Activated CD4-positive, alpha-beta T cell treated with anti-CD3 and anti-CD28 coated beads, Interleukin-2, amount 10 ng/mL, durations not matched to agents 7 days and 5 days (primary cell): Measurements from ENCODE around the gene DAB2IP. TPM values are rescaled to one million over a fixed set of nuclear protein-coding genes. Genes with fewer than 3 reads are reported as not detected.
"Not testable (repeated sequence)": the region's sequence is repeated elsewhere in the genome, so short reads cannot be mapped to it uniquely, and the experiment has no call there.

ENCODE experiments used
- CTCF ChIA-PET: fragments of 350-600 bp; sonication (Branson Sonifier 250); formaldehyde crosslinking; loops from one replicate; lab custom pipeline; 2021; ENCODE audit warnings: antibody characterized with exemption; lab: Charles Lee
- POLR2A ChIA-PET: fragments of 350-600 bp; sonication (Branson Sonifier 250); formaldehyde crosslinking; loops from one replicate; lab custom pipeline; 2021; ENCODE audit warnings: antibody characterized with exemption; lab: Charles Lee
- DNase-seq: peaks from one replicate; pipeline ENCODE4 v3.0.0-alpha.2; 2020
- H3K27ac Mint-ChIP-seq: one replicate; pipeline ENCODE4 v1.8.0; 2021; ENCODE audit warnings: mild to moderate bottlenecking, moderate library complexity, mixed read lengths
- H3K27me3 Mint-ChIP-seq: one replicate; pipeline ENCODE4 v1.8.0; 2021; ENCODE audit warnings: mixed read lengths
- H3K36me3 Mint-ChIP-seq: one replicate; pipeline ENCODE4 v1.8.0; 2021; ENCODE audit warnings: low read depth, mixed read lengths
- H3K4me1 Mint-ChIP-seq: one replicate; pipeline ENCODE4 v1.8.0; 2021; ENCODE audit warnings: mixed read lengths
- H3K4me3 Mint-ChIP-seq: one replicate; pipeline ENCODE4 v1.8.0; 2021; ENCODE audit warnings: mild to moderate bottlenecking, moderate library complexity, mixed read lengths
- H3K9me3 Mint-ChIP-seq: one replicate; pipeline ENCODE4 v1.8.0; 2021; ENCODE audit warnings: mixed read lengths
- total RNA-seq, 2 experiments: library from RNA; stranded (reverse); gene quantifications; one replicate each; pipeline ENCODE4 v1.2.3, GENCODE V29; 2021

Gene DAB2IP
- total RNA-seq, 2 experiments from 2014 or later = not detected

- no peak overlapping the region for H3K4me3 Mint-ChIP-seq
- no peak overlapping the region for H3K27ac Mint-ChIP-seq
- POLR2A ChIA-PET = no interaction called here
- CTCF ChIA-PET = interaction anchor here (0.5 kb wide), 2 partner anchors 116 to 348 kb away, joined by 3 read pairs; no protein-coding TSS in a partner anchor
- no peaks in the 10 kb centered on the region for H3K4me1 Mint-ChIP-seq
- DNase-seq = no peak
- H3K27me3 Mint-ChIP-seq = peaks cover 2% of the 10 kb centered on the region
- H3K9me3 Mint-ChIP-seq = no peaks in the 10 kb centered on the region
- H3K36me3 Mint-ChIP-seq = no peaks in the 10 kb centered on the region
Measured at GRCh38 chr9:121640491-121641223, 10.8 kb upstream of the DAB2IP start.

GRCh38 chr9:121641224-121641611, 10.2 kb upstream of the DAB2IP start:
- H3K4me3 Mint-ChIP-seq = no peak overlapping the region
- no peak overlapping the region for H3K27ac Mint-ChIP-seq
- H3K4me1 Mint-ChIP-seq = no peaks in the 10 kb centered on the region
- peaks cover 2% of the 10 kb centered on the region for H3K27me3 Mint-ChIP-seq
- no peaks in the 10 kb centered on the region for H3K9me3 Mint-ChIP-seq
- CTCF ChIA-PET = interaction anchor here (0.5 kb wide), 2 partner anchors 117 to 348 kb away, joined by 3 read pairs; no protein-coding TSS in a partner anchor
- H3K36me3 Mint-ChIP-seq = no peaks in the 10 kb centered on the region
- POLR2A ChIA-PET = no interaction called here
- no peak for DNase-seq

GRCh38 chr9:121642758-121643157, 8.7 kb upstream of the DAB2IP start:
- Mint-ChIP-seq H3K9me3 (no peaks in the 10 kb centered on the region), H3K4me3 (no peak overlapping the region), H3K4me1 (no peaks in the 10 kb centered on the region), H3K36me3 (no peaks in the 10 kb centered on the region), H3K27ac (no peak overlapping the region), H3K27me3 (peaks cover 2% of the 10 kb centered on the region)
- ChIA-PET CTCF (no interaction called here), POLR2A (no interaction called here)
- DNase-seq = no peak

GRCh38 chr9:121643473-121643872, 8.0 kb upstream of the DAB2IP start:
- Mint-ChIP-seq H3K36me3 (no peaks in the 10 kb centered on the region), H3K9me3 (no peaks in the 10 kb centered on the region), H3K27me3 (peaks cover 3% of the 10 kb centered on the region), H3K4me3 (no peak overlapping the region), H3K27ac (no peak overlapping the region), H3K4me1 (no peaks in the 10 kb centered on the region)
- ChIA-PET POLR2A (no interaction called here), CTCF (no interaction called here)
- no peak for DNase-seq

GRCh38 chr9:121644040-121644439, 7.4 kb upstream of the DAB2IP start:
- H3K36me3 Mint-ChIP-seq, H3K27ac Mint-ChIP-seq, H3K27me3 Mint-ChIP-seq, DNase-seq, POLR2A ChIA-PET, H3K9me3 Mint-ChIP-seq, H3K4me1 Mint-ChIP-seq, H3K4me3 Mint-ChIP-seq: not testable (repeated sequence)
- CTCF ChIA-PET = interaction anchor here (0.6 kb wide), 1 partner anchor 136 kb away, joined by 3 read pairs; no protein-coding TSS in a partner anchor

GRCh38 chr9:121645003-121645402, 6.4 kb upstream of the DAB2IP start:
- DNase-seq = no peak
- no peaks in the 10 kb centered on the region for H3K4me1 Mint-ChIP-seq
- H3K27ac Mint-ChIP-seq = no peak overlapping the region
- peaks cover 9% of the 10 kb centered on the region for H3K27me3 Mint-ChIP-seq
- CTCF ChIA-PET = no interaction called here
- POLR2A ChIA-PET = no interaction called here
- H3K4me3 Mint-ChIP-seq = no peak overlapping the region
- no peaks in the 10 kb centered on the region for H3K9me3 Mint-ChIP-seq
- H3K36me3 Mint-ChIP-seq = no peaks in the 10 kb centered on the region

- CTCF ChIA-PET = no interaction called here
- no peak overlapping the region for H3K4me3 Mint-ChIP-seq
Measured at GRCh38 chr9:121645853-121646807, 5.3 kb upstream of the DAB2IP start.

GRCh38 chr9:121646992-121647391, 4.4 kb upstream of the DAB2IP start:
- ChIA-PET POLR2A (no interaction called here), CTCF (no interaction called here)
- Mint-ChIP-seq H3K36me3 (no peaks in the 10 kb centered on the region), H3K9me3 (no peaks in the 10 kb centered on the region), H3K27ac (no peak overlapping the region), H3K27me3 (peaks cover 20% of the 10 kb centered on the region), H3K4me1 (peaks cover 4% of the 10 kb centered on the region), H3K4me3 (no peak overlapping the region)
- DNase-seq = no peak

More at GRCh38 chr9:121645853-121646807, 5.3 kb upstream of the DAB2IP start:
- POLR2A ChIA-PET = no interaction called here
- H3K27me3 Mint-ChIP-seq = peaks cover 18% of the 10 kb centered on the region
- H3K4me1 Mint-ChIP-seq = peaks cover 4% of the 10 kb centered on the region
- H3K36me3 Mint-ChIP-seq = no peaks in the 10 kb centered on the region
- H3K9me3 Mint-ChIP-seq = no peaks in the 10 kb centered on the region
- DNase-seq = no peak
- no peak overlapping the region for H3K27ac Mint-ChIP-seq

GRCh38 chr9:121648172-121648571, 3.3 kb upstream of the DAB2IP start:
- Mint-ChIP-seq H3K36me3 (no peaks in the 10 kb centered on the region), H3K4me3 (no peak overlapping the region), H3K27me3 (peaks cover 30% of the 10 kb centered on the region), H3K27ac (no peak overlapping the region), H3K4me1 (peaks cover 4% of the 10 kb centered on the region), H3K9me3 (no peaks in the 10 kb centered on the region)
- no peak for DNase-seq
- ChIA-PET POLR2A (no interaction called here), CTCF (no interaction called here)

GRCh38 chr9:121648799-121649198, 2.6 kb upstream of the DAB2IP start:
- Mint-ChIP-seq H3K27me3 (peaks cover 35% of the 10 kb centered on the region), H3K36me3 (no peaks in the 10 kb centered on the region), H3K4me1 (peaks cover 4% of the 10 kb centered on the region), H3K9me3 (no peaks in the 10 kb centered on the region), H3K4me3 (no peak overlapping the region), H3K27ac (no peak overlapping the region)
- ChIA-PET POLR2A (no interaction called here), CTCF (no interaction called here)
- no peak for DNase-seq

GRCh38 chr9:121649476-121650216, 1.8 kb upstream of the DAB2IP start:
- H3K36me3 Mint-ChIP-seq = no peaks in the 10 kb centered on the region
- no peaks in the 10 kb centered on the region for H3K9me3 Mint-ChIP-seq
- no peak overlapping the region for H3K4me3 Mint-ChIP-seq
- peaks cover 41% of the 10 kb centered on the region for H3K27me3 Mint-ChIP-seq
- no peak for DNase-seq
- ChIA-PET POLR2A (no interaction called here), CTCF (no interaction called here)
- H3K4me1 Mint-ChIP-seq = peaks cover 4% of the 10 kb centered on the region
- H3K27ac Mint-ChIP-seq = no peak overlapping the region

GRCh38 chr9:121650217-121651007, 1.0 kb upstream of the DAB2IP start:
- POLR2A ChIA-PET = no interaction called here
- Mint-ChIP-seq H3K4me3 (no peak overlapping the region), H3K4me1 (peaks cover 4% of the 10 kb centered on the region), H3K9me3 (no peaks in the 10 kb centered on the region), H3K36me3 (no peaks in the 10 kb centered on the region), H3K27me3 (peaks cover 44% of the 10 kb centered on the region), H3K27ac (no peak overlapping the region)
- CTCF ChIA-PET = no interaction called here
- DNase-seq = no peak
